Measurements from ENCODE around the gene SAE1. TPM values are rescaled to one million over a fixed set of nuclear protein-coding genes. Genes with fewer than 3 reads are reported as not detected.

The SAE1 gene
- total RNA-seq, 1 experiment from 2014 or later = 140 TPM

DNA sequence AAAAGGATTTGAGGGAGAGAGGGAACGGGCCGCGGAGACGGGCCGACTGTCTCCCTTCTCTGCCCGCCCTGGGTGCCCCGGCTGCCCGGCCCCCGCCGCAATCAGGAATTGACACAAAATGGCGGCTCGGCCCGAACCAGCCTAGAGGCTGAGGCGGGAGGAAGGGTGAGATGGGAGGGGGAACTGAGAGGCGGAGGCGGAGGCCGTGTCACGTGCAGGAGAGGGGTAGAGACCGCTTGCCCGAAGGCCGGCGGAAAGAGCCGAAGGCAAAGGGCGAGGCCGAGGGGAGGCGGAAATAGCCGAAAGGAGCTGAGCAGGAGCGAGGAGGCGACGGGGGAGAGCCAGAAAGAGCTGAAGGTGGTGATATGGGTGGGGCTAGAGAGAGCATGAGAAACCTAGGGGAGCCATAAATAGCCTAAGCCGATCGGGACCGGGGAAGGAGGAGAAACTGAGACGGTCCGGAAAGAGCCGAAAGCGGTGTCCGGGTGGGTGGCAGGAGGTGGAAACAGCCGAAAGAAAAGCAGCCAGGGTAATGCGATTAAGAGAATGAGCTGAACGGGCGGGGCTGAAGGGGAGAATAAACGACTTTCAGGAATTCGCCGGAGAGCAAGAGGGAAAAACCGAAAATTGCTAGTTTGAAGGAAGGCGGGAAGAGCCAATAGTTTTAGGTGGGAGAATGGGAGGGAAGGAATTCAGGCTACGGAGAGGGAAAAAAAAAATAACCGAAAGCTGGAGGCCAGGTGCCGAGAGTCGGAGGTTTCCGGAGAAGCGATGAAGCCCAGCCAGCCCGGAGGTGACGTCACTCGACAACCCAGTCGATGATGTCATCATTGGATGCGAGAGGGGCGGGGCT is 17.4 kb upstream of the SAE1 start, which contains the start of gene ZC3H4:
ZC3H4 (minus strand) TSS at position 780 of the 853 bp plus-strand sequence. CDS start 1,192 bp downstream, outside the sequence.
- intact Hi-C loops (cut with micrococcal nuclease; ENCODE audit: unreplicated experiment) (no loop called here), in situ Hi-C loops (cut with HindIII; ENCODE audit: low pct_unique_long_range_greater_than_20kb, low sequenced_read_pairs) (no loop called here)
- no peaks in the 10 kb centered on the region for H3K27me3 ChIP-seq (ENCODE audit: control insufficient read depth, insufficient read depth, low read length)
- no peaks in the 10 kb centered on the region for H3K9me3 ChIP-seq (ENCODE audit: control insufficient read depth, insufficient read depth, low read depth, low read length)
- H3K4me3 ChIP-seq (ENCODE audit: low read depth in 2 of 2, low read length in 2 of 2) = peak within 1 kb of the TSS; percentile 85 to 97
- no peaks in the 10 kb centered on the region; the same call in 1 of the 2 replicates for H3K36me3 ChIP-seq (ENCODE audit: control insufficient read depth, insufficient read depth, low read length)
- CTCF ChIA-PET = interaction anchor here (0.6 kb wide), 1 partner anchor 362 kb away, joined by 5 read pairs; no protein-coding TSS in a partner anchor
- DNase-seq (ENCODE audit: low read depth, low spot score) (peak; percentile 90), ATAC-seq (peak; percentile 92)
- TF ChIP-seq SIN3A (IDR thresholded peaks at IDR 0.05; ENCODE audit: borderline replicate concordance, insufficient read depth, low read depth, low read length) (no peak), TCF7L2 (IDR thresholded peaks at IDR 0.05; ENCODE audit: low read depth, low read length) (no peak), POLR2AphosphoS5 (IDR thresholded peaks at IDR 0.05; ENCODE audit: low read depth, low read length) (peak; percentile 29)
- TF ChIP-seq, protein P1, sequence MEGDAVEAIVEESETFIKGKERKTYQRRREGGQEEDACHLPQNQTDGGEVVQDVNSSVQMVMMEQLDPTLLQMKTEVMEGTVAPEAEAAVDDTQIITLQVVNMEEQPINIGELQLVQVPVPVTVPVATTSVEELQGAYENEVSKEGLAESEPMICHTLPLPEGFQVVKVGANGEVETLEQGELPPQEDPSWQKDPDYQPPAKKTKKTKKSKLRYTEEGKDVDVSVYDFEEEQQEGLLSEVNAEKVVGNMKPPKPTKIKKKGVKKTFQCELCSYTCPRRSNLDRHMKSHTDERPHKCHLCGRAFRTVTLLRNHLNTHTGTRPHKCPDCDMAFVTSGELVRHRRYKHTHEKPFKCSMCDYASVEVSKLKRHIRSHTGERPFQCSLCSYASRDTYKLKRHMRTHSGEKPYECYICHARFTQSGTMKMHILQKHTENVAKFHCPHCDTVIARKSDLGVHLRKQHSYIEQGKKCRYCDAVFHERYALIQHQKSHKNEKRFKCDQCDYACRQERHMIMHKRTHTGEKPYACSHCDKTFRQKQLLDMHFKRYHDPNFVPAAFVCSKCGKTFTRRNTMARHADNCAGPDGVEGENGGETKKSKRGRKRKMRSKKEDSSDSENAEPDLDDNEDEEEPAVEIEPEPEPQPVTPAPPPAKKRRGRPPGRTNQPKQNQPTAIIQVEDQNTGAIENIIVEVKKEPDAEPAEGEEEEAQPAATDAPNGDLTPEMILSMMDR (IDR thresholded peaks at IDR 0.05) = no peak
- TF ChIP-seq, protein P2, sequence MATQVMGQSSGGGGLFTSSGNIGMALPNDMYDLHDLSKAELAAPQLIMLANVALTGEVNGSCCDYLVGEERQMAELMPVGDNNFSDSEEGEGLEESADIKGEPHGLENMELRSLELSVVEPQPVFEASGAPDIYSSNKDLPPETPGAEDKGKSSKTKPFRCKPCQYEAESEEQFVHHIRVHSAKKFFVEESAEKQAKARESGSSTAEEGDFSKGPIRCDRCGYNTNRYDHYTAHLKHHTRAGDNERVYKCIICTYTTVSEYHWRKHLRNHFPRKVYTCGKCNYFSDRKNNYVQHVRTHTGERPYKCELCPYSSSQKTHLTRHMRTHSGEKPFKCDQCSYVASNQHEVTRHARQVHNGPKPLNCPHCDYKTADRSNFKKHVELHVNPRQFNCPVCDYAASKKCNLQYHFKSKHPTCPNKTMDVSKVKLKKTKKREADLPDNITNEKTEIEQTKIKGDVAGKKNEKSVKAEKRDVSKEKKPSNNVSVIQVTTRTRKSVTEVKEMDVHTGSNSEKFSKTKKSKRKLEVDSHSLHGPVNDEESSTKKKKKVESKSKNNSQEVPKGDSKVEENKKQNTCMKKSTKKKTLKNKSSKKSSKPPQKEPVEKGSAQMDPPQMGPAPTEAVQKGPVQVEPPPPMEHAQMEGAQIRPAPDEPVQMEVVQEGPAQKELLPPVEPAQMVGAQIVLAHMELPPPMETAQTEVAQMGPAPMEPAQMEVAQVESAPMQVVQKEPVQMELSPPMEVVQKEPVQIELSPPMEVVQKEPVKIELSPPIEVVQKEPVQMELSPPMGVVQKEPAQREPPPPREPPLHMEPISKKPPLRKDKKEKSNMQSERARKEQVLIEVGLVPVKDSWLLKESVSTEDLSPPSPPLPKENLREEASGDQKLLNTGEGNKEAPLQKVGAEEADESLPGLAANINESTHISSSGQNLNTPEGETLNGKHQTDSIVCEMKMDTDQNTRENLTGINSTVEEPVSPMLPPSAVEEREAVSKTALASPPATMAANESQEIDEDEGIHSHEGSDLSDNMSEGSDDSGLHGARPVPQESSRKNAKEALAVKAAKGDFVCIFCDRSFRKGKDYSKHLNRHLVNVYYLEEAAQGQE (IDR thresholded peaks at IDR 0.05; ENCODE audit: insufficient read depth in 1 of 2, low read depth in 2 of 2, low read length in 1 of 2) = no peak
- H3K27ac ChIP-seq (ENCODE audit: low read length) = peak within 1 kb of the TSS; percentile 97
- peaks cover 20% of the 10 kb centered on the region for H3K4me1 ChIP-seq (ENCODE audit: control insufficient read depth, insufficient read depth, low read length)
- no TSS peak for BruUV-seq (replicated peaks)
- POLR2A ChIA-PET = interaction anchor here (0.5 to 1.4 kb wide), 9 partner anchors 9 to 503 kb away, joined by 3 to 15 read pairs (median 4); partner anchors contain the start of gene SAE1

DNA sequence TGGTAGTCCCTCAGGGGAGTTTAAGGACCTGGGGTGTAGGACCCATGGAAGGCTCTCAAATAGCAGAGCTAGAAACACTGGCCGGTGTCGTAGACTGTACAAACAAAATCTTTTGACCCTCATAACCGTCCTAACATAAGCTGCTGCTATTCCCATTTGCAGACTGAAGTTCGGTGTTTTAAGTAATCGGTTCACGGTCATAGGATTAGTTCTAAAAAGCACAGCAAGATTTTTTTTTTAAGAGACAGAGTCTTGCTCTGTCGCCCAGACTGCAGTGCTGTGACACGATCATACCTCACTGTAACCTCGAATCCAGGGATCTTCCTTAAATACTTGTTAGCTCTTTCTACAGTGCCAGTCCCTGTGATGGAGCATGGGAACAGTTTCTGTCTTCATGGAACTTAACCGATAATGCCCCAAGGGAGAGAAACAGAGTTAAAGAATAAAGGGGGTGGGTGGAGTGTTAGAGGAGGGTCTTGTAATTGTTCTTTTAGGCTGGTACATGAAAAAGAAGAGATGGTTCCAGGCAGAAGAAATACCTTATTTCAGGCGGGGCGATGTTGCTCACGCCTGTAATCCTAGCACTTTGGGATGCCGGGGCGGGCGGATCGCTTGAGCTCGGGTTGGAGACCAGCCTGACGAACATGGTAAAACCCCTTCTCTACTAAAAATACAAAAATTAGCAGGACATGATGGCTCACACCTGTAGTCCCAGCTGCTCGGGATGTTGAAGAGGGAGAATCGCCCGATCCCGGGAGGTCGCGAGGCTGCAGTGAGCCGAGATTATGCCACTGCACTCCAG is 16.6 kb upstream of the SAE1 start:
- ChIA-PET POLR2A (no interaction called here), CTCF (interaction anchor here (0.6 kb wide), 1 partner anchor 363 kb away, joined by 5 read pairs; no protein-coding TSS in a partner anchor)
- in situ Hi-C loops (cut with HindIII; ENCODE audit: low pct_unique_long_range_greater_than_20kb, low sequenced_read_pairs) = no loop called here
- Histone ChIP-seq H3K27me3 (ENCODE audit: control insufficient read depth, insufficient read depth, low read length) (no peaks in the 10 kb centered on the region), H3K9me3 (ENCODE audit: control insufficient read depth, insufficient read depth, low read depth, low read length) (no peaks in the 10 kb centered on the region), H3K27ac (ENCODE audit: low read length) (peak overlapping the region; percentile 97), H3K4me3 (ENCODE audit: low read depth in 2 of 2, low read length in 2 of 2) (peak overlapping the region; percentile 85 to 97), H3K4me1 (ENCODE audit: control insufficient read depth, insufficient read depth, low read length) (peaks cover 13% of the 10 kb centered on the region), H3K36me3 (ENCODE audit: control insufficient read depth, insufficient read depth, low read length) (no peaks in the 10 kb centered on the region; the same call in 1 of the 2 replicates)
- no peak for ATAC-seq
- BruUV-seq (replicated peaks) = TSS peak; percentile 99
- no peak for DNase-seq (ENCODE audit: low read depth, low spot score)
- TF ChIP-seq, protein P2 (IDR thresholded peaks at IDR 0.05; ENCODE audit: insufficient read depth in 1 of 2, low read depth in 2 of 2, low read length in 1 of 2) = no peak
- TF ChIP-seq TCF7L2 (IDR thresholded peaks at IDR 0.05; ENCODE audit: low read depth, low read length) (no peak), SIN3A (IDR thresholded peaks at IDR 0.05; ENCODE audit: borderline replicate concordance, insufficient read depth, low read depth, low read length) (no peak), POLR2AphosphoS5 (IDR thresholded peaks at IDR 0.05; ENCODE audit: low read depth, low read length) (no peak)
- TF ChIP-seq, protein P1 (IDR thresholded peaks at IDR 0.05) = no peak
- intact Hi-C loops (cut with micrococcal nuclease; ENCODE audit: unreplicated experiment) = no loop called here

All from Panc1 (cell line).